ENCODE measurements around the gene ZNF709.

Gene ZNF709

DNA sequence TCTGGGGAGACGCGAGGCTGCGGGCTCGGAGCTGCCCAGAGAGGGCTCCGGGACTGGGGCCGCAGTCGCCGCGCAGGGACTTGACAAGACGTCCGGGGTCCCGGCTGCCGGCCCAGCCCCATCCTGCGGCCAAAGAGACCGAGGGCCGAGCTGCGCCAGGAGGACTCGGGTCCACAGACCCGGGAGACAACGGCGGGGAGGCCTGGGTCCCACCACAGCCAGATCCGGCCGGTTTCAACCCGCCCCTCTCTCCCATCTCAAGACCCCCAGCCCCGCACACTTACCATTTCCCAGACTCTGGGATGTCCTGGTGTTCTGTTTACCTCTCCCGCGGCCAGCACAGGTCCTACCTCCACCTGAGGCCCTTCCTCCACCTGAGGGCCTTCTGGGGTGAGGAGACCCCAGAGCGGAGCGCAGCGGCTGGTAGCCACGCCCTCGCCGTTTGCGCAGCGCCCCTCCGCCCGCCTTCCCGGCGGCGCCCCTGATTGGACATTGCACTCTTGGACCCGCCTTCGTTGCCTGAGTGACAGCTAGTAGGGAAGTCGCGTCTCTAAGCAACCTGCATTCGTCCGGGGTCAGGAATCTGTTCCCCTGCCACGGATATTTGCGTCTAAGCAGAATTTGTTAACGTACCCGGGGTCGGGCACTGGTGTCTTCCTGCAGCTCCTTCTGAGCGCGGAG, at the start of gene ZNF709:
ZNF709 (minus strand) TSS at position 446 of the 681 bp plus-strand sequence; CDS start at position 287, 159 bp downstream.
- H3K4me3 ChIP-seq (ENCODE audit: low read depth in 1 of 5, low read length in 5 of 5), result peak within 1 kb of the TSS; percentile 95 to 99 (median 97)
- no peaks in the 10 kb centered on the region for H3K9me3 ChIP-seq (ENCODE audit: control insufficient read depth in 5 of 5, low read length in 5 of 5)
- H3K9ac ChIP-seq (ENCODE audit: low read length in 5 of 5), result peak within 1 kb of the TSS; percentile 72 to 97 (median 90)
- no peaks in the 10 kb centered on the region for H3K36me3 ChIP-seq (ENCODE audit: control insufficient read depth in 5 of 5, insufficient read depth in 5 of 5, low read length in 5 of 5)
- H3K27me3 ChIP-seq (ENCODE audit: control insufficient read depth in 5 of 5, insufficient read depth in 4 of 5, low read length in 5 of 5), result no peaks in the 10 kb centered on the region
- peak within 1 kb of the TSS; percentile 60 for H3K27ac ChIP-seq (ENCODE audit: low read depth, low read length)
- H3K4me1 ChIP-seq (ENCODE audit: control insufficient read depth in 5 of 5, insufficient read depth in 5 of 5, low read length in 5 of 5), result peaks cover 4 to 26% (median 19%) of the 10 kb centered on the region in 5 donors

GRCh38 chr19:12527034-12527836, 42.6 kb upstream of the ZNF709 start:
- H3K4me1 ChIP-seq (ENCODE audit: control insufficient read depth in 5 of 5, insufficient read depth in 5 of 5, low read length in 5 of 5), result no peaks in the 10 kb centered on the region
- no peak overlapping the region for H3K9ac ChIP-seq (ENCODE audit: low read length in 5 of 5)
- H3K9me3 ChIP-seq (ENCODE audit: control insufficient read depth in 5 of 5, low read length in 5 of 5), result peaks cover 67 to 98% (median 93%) of the 10 kb centered on the region in 5 donors
- H3K4me3 ChIP-seq (ENCODE audit: low read depth in 1 of 5, low read length in 5 of 5), result peak overlapping the region; percentile 38 to 77 (median 61)
- H3K27me3 ChIP-seq (ENCODE audit: control insufficient read depth in 5 of 5, insufficient read depth in 4 of 5, low read length in 5 of 5), result no peaks in the 10 kb centered on the region
- H3K36me3 ChIP-seq (ENCODE audit: control insufficient read depth in 5 of 5, insufficient read depth in 5 of 5, low read length in 5 of 5), result peaks cover 46 to 60% (median 53%) of the 10 kb centered on the region in 5 donors
- H3K27ac ChIP-seq (ENCODE audit: low read depth, low read length), result no peak overlapping the region

DNA sequence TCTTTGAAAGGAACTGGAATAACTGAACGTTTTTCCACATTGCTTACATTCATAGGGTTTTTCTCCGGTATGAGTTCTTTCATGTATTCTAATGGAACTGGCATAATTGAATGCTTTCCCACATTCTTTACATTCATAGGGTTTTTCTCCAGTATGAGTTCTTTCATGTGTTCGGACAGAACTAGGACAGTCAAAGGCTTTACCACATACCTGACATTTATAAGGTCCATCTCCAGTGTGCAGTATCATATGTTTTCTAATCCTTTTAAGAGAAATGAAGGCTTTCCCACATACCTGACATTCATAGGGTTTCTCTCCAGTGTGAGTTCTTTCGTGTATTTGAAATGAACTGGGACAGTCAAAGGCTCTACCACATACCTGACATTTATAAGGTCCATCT, 41.9 kb upstream of the ZNF709 start:
- peak overlapping the region; percentile 38 to 77 (median 61) for H3K4me3 ChIP-seq (ENCODE audit: low read depth in 1 of 5, low read length in 5 of 5)
- peaks cover 68 to 100% (median 95%) of the 10 kb centered on the region in 5 donors for H3K9me3 ChIP-seq (ENCODE audit: control insufficient read depth in 5 of 5, low read length in 5 of 5)
- no peaks in the 10 kb centered on the region for H3K4me1 ChIP-seq (ENCODE audit: control insufficient read depth in 5 of 5, insufficient read depth in 5 of 5, low read length in 5 of 5)
- H3K27me3 ChIP-seq (ENCODE audit: control insufficient read depth in 5 of 5, insufficient read depth in 4 of 5, low read length in 5 of 5), result no peaks in the 10 kb centered on the region
- peaks cover 46 to 60% (median 53%) of the 10 kb centered on the region in 5 donors for H3K36me3 ChIP-seq (ENCODE audit: control insufficient read depth in 5 of 5, insufficient read depth in 5 of 5, low read length in 5 of 5)
- no peak overlapping the region for H3K9ac ChIP-seq (ENCODE audit: low read length in 5 of 5)
- no peak overlapping the region for H3K27ac ChIP-seq (ENCODE audit: low read depth, low read length)

DNA sequence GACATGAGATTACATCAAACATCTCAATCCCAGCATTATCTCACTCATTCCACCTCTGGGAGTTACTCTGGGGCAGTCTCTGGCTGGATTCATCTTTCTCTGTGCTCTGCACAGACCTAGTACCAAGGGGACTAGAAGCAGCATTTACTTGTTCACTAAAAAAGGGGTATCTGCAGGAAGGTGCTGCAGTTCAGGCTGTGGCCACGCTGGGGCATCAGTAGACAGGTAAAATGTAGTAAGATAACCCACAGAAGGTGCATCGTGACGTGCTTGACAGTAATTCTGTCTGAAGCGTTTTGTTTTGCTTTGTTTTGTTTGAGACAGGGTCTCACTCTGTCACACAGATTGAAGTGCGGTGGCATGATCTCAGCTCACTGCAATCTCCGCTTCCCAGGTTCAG, 37.4 kb upstream of the ZNF709 start:
- H3K36me3 ChIP-seq (ENCODE audit: control insufficient read depth in 5 of 5, insufficient read depth in 5 of 5, low read length in 5 of 5), result peaks cover 18 to 23% (median 19%) of the 10 kb centered on the region in 5 donors
- no peaks in the 10 kb centered on the region for H3K27me3 ChIP-seq (ENCODE audit: control insufficient read depth in 5 of 5, insufficient read depth in 4 of 5, low read length in 5 of 5)
- no peak overlapping the region for H3K9ac ChIP-seq (ENCODE audit: low read length in 5 of 5)
- H3K4me1 ChIP-seq (ENCODE audit: control insufficient read depth in 5 of 5, insufficient read depth in 5 of 5, low read length in 5 of 5), result no peaks in the 10 kb centered on the region
- no peak overlapping the region for H3K27ac ChIP-seq (ENCODE audit: low read depth, low read length)
- peak overlapping the region; percentile 0 to 60 (median 44) for H3K4me3 ChIP-seq (ENCODE audit: low read depth in 1 of 5, low read length in 5 of 5)
- H3K9me3 ChIP-seq (ENCODE audit: control insufficient read depth in 5 of 5, low read length in 5 of 5), result peaks cover 44 to 87% (median 81%) of the 10 kb centered on the region in 5 donors

- H3K27ac ChIP-seq (ENCODE audit: low read depth, low read length), result no peak overlapping the region
- H3K9me3 ChIP-seq (ENCODE audit: control insufficient read depth in 5 of 5, low read length in 5 of 5), result peaks cover 2 to 28% (median 24%) of the 10 kb centered on the region in 5 donors
- peak overlapping the region in 2 of 5 donors; percentile 9 to 11 for H3K4me3 ChIP-seq (ENCODE audit: low read depth in 1 of 5, low read length in 5 of 5)
- H3K36me3 ChIP-seq (ENCODE audit: control insufficient read depth in 5 of 5, insufficient read depth in 5 of 5, low read length in 5 of 5), result no peaks in the 10 kb centered on the region
- H3K27me3 ChIP-seq (ENCODE audit: control insufficient read depth in 5 of 5, insufficient read depth in 4 of 5, low read length in 5 of 5), result no peaks in the 10 kb centered on the region
- H3K9ac ChIP-seq (ENCODE audit: low read length in 5 of 5), result no peak overlapping the region
- no peaks in the 10 kb centered on the region for H3K4me1 ChIP-seq (ENCODE audit: control insufficient read depth in 5 of 5, insufficient read depth in 5 of 5, low read length in 5 of 5)
Observed at GRCh38 chr19:12513531-12514061, 29.0 kb upstream of the ZNF709 start.

GRCh38 chr19:12497032-12497431, 12.4 kb upstream of the ZNF709 start:
- Histone ChIP-seq H3K9ac (ENCODE audit: low read length in 5 of 5) (no peak overlapping the region), H3K4me1 (ENCODE audit: control insufficient read depth in 5 of 5, insufficient read depth in 5 of 5, low read length in 5 of 5) (peaks cover 0 to 13% (median 10%) of the 10 kb centered on the region in 5 donors), H3K36me3 (ENCODE audit: control insufficient read depth in 5 of 5, insufficient read depth in 5 of 5, low read length in 5 of 5) (no peaks in the 10 kb centered on the region), H3K4me3 (ENCODE audit: low read depth in 1 of 5, low read length in 5 of 5) (no peak overlapping the region), H3K9me3 (ENCODE audit: control insufficient read depth in 5 of 5, low read length in 5 of 5) (no peaks in the 10 kb centered on the region), H3K27me3 (ENCODE audit: control insufficient read depth in 5 of 5, insufficient read depth in 4 of 5, low read length in 5 of 5) (no peaks in the 10 kb centered on the region), H3K27ac (ENCODE audit: low read depth, low read length) (no peak overlapping the region)

- Histone ChIP-seq H3K4me1 (ENCODE audit: control insufficient read depth in 5 of 5, insufficient read depth in 5 of 5, low read length in 5 of 5) (peaks cover 0 to 13% (median 10%) of the 10 kb centered on the region in 5 donors), H3K27me3 (ENCODE audit: control insufficient read depth in 5 of 5, insufficient read depth in 4 of 5, low read length in 5 of 5) (no peaks in the 10 kb centered on the region), H3K4me3 (ENCODE audit: low read depth in 1 of 5, low read length in 5 of 5) (no peak overlapping the region), H3K9me3 (ENCODE audit: control insufficient read depth in 5 of 5, low read length in 5 of 5) (no peaks in the 10 kb centered on the region), H3K27ac (ENCODE audit: low read depth, low read length) (no peak overlapping the region), H3K36me3 (ENCODE audit: control insufficient read depth in 5 of 5, insufficient read depth in 5 of 5, low read length in 5 of 5) (no peaks in the 10 kb centered on the region), H3K9ac (ENCODE audit: low read length in 5 of 5) (no peak overlapping the region)
Observed at GRCh38 chr19:12496480-12496879, 11.9 kb upstream of the ZNF709 start.

DNA sequence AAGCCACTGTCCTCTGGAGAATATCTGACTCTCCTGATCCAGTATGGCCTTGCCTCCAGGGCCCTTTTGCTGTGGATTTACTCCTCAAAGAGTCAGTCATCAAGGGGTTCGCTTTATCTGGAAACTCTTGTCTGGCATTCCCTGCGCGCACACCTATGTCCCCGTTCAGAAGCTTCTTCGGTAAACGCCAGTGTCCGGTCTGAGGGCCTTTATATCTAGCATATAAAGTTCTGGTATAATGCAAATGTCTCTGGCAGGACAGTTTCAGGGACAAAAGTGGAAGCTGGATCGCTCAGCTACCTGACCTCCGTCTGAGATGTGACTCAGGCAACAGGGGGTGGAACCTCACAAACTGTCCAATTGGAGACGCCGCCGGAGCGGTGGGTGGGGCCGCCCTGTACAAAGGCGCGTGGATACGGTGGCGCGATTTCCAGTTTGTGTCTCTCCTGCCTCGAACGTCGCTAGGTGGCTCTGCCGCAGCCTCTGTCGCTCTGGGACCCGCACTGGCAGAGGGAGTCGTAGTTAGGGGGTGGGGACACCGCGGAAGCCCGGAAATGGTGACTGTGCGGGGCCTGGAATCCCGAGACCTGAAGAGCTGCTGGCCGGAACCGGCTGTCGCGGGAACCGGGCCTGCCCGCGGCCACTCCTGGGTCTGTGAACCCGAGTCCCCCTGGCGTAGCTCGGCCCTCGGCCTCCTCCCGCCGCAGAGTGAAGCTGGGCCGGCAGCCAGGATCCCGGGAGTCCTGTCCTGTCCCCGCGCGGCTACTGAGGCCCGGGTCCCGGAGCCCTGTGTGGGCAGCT, 10.6 kb upstream of the ZNF709 start:
- Histone ChIP-seq H3K36me3 (ENCODE audit: control insufficient read depth in 5 of 5, insufficient read depth in 5 of 5, low read length in 5 of 5) (no peaks in the 10 kb centered on the region), H3K9ac (ENCODE audit: low read length in 5 of 5) (peak overlapping the region; percentile 70 to 90 (median 81)), H3K4me1 (ENCODE audit: control insufficient read depth in 5 of 5, insufficient read depth in 5 of 5, low read length in 5 of 5) (peaks cover 0 to 13% (median 10%) of the 10 kb centered on the region in 5 donors), H3K9me3 (ENCODE audit: control insufficient read depth in 5 of 5, low read length in 5 of 5) (no peaks in the 10 kb centered on the region), H3K27me3 (ENCODE audit: control insufficient read depth in 5 of 5, insufficient read depth in 4 of 5, low read length in 5 of 5) (no peaks in the 10 kb centered on the region), H3K4me3 (ENCODE audit: low read depth in 1 of 5, low read length in 5 of 5) (peak overlapping the region; percentile 72 to 84 (median 77)), H3K27ac (ENCODE audit: low read depth, low read length) (peak overlapping the region; percentile 78)

- Histone ChIP-seq H3K4me1 (ENCODE audit: control insufficient read depth in 5 of 5, insufficient read depth in 5 of 5, low read length in 5 of 5) (peaks cover 0 to 13% (median 10%) of the 10 kb centered on the region in 5 donors), H3K36me3 (ENCODE audit: control insufficient read depth in 5 of 5, insufficient read depth in 5 of 5, low read length in 5 of 5) (no peaks in the 10 kb centered on the region), H3K27me3 (ENCODE audit: control insufficient read depth in 5 of 5, insufficient read depth in 4 of 5, low read length in 5 of 5) (no peaks in the 10 kb centered on the region), H3K4me3 (ENCODE audit: low read depth in 1 of 5, low read length in 5 of 5) (peak overlapping the region in 3 of 5 donors; percentile 72 to 84 (median 73)), H3K9ac (ENCODE audit: low read length in 5 of 5) (no peak overlapping the region), H3K9me3 (ENCODE audit: control insufficient read depth in 5 of 5, low read length in 5 of 5) (no peaks in the 10 kb centered on the region), H3K27ac (ENCODE audit: low read depth, low read length) (no peak overlapping the region)
Observed at GRCh38 chr19:12494260-12494860, 9.7 kb upstream of the ZNF709 start.

Data from subcutaneous abdominal adipose tissue (tissue), 5 donors.